Activated CD8-positive, alpha-beta memory T cell treated with anti-CD3 and anti-CD28 coated beads for 4 hours (primary cell): ENCODE results near the gene PRMT1.
"Not testable (repeated sequence)": the region's sequence is repeated elsewhere in the genome, so short reads cannot be mapped to it uniquely, and the experiment has no call there.

ENCODE experiments used
- DNase-seq, 2 donors: peaks; one replicate each; pipeline ENCODE4 v3.0.0-alpha.2; 2020; ENCODE audit warnings: low read depth in 2 of 2

PRMT1 gene

GRCh38 chr19:49719420-49719819 is 42.3 kb downstream of the PRMT1 start:
- not testable (repeated sequence) for DNase-seq

- DNase-seq, result no peak
These were observed 50.4 kb downstream of the PRMT1 start for GRCh38 chr19:49727217-49728030.

GRCh38 chr19:49730166-49730565 is 53.1 kb downstream of the PRMT1 start:
- no peak for DNase-seq
